BJ (cell line): ENCODE data around the gene TGFBI. TPM values are rescaled to one million over a fixed set of nuclear protein-coding genes. Genes with fewer than 3 reads are reported as not detected.

Experiments
- CTCF ChIA-PET: fragments of 350-600 bp; formaldehyde crosslinking; extraction: SDS; loops from one replicate; lab custom pipeline; 2021; ENCODE audit warnings: antibody characterized with exemption, inconsistent platforms; lab: Yijun Ruan, JAX
- POLR2A ChIA-PET: fragments of 300-600 bp; sonication (Branson Sonifier 250); formaldehyde crosslinking; extraction: SDS; loops from one replicate; lab custom pipeline; 2021; ENCODE audit warnings: antibody characterized with exemption; lab: Charles Lee
- DNase-seq: peaks from one replicate; pipeline ENCODE4 v3.0.0-alpha.2; 2011; ENCODE audit warnings: low read depth
- H3K27me3 ChIP-seq: 2 replicates; pipeline ENCODE4 v1.6.0; 2011; ENCODE audit warnings: low read length; ENCODE audit not compliant: control insufficient read depth, insufficient read depth
- H3K36me3 ChIP-seq: 2 replicates; pipeline ENCODE4 v1.5.1; 2011; ENCODE audit warnings: low read length; ENCODE audit not compliant: control insufficient read depth, insufficient read depth
- H3K4me3 ChIP-seq: 2 replicates; pipeline ENCODE4 v1.5.1; 2011; ENCODE audit warnings: low read depth, mild to moderate bottlenecking, control low read depth, low read length
- CTCF ChIP-seq: IDR thresholded peaks from 2 replicates; pipeline ENCODE4 v1.5.1; 2011; ENCODE audit warnings: low read depth, mild to moderate bottlenecking, control low read depth, inconsistent platforms, low read length, moderate library complexity; ENCODE audit not compliant: insufficient read depth
- polyA plus RNA-seq: library from polyadenylated mRNA; depleted of rRNA; stranded (reverse); fragments of >200 nt; gene quantifications from 2 replicates; pipeline ENCODE4 v1.2.3, GENCODE V29; 2011

The TGFBI gene
- polyA plus RNA-seq, 1 experiment, result 1,228 TPM

- H3K27me3 ChIP-seq, result no peaks in the 10 kb centered on the region
- CTCF ChIA-PET, result interaction anchor here (0.7 to 2.1 kb wide), 4 partner anchors 22 to 121 kb away, joined by 4 to 7 read pairs (median 4); no protein-coding TSS in a partner anchor
These were observed 24.8 kb downstream of the TGFBI start for GRCh38 chr5:136053336-136054141.

GRCh38 chr5:136054142-136055019 is 25.6 kb downstream of the TGFBI start:
- POLR2A ChIA-PET, result interaction anchor here (0.6 to 0.8 kb wide), 2 partner anchors 17 to 60 kb away, joined by 3 read pairs; no protein-coding TSS in a partner anchor

More at GRCh38 chr5:136053336-136054141, 24.8 kb downstream of the TGFBI start:
- no peak for TF ChIP-seq CTCF
- POLR2A ChIA-PET, result interaction anchor here (0.6 to 0.8 kb wide), 2 partner anchors 16 to 60 kb away, joined by 3 read pairs; no protein-coding TSS in a partner anchor
- peak; percentile 84 for DNase-seq
- Histone ChIP-seq H3K36me3 (peaks cover 22% of the 10 kb centered on the region), H3K4me3 (no peak overlapping the region)

GRCh38 chr5:136055612-136056309 is 27.0 kb downstream of the TGFBI start:
- ChIA-PET POLR2A (interaction anchor here (0.6 kb wide), 1 partner anchor 24 kb away, joined by 4 read pairs; no protein-coding TSS in a partner anchor), CTCF (interaction anchor here (0.9 to 2.6 kb wide), 4 partner anchors 10 to 110 kb away, joined by 3 to 24 read pairs (median 4); no protein-coding TSS in a partner anchor)
- no peak for DNase-seq
- TF ChIP-seq CTCF, result no peak
- H3K36me3 ChIP-seq, result peaks cover 19% of the 10 kb centered on the region
- H3K27me3 ChIP-seq, result no peaks in the 10 kb centered on the region
- H3K4me3 ChIP-seq, result no peak overlapping the region

More at GRCh38 chr5:136054142-136055019, 25.6 kb downstream of the TGFBI start:
- Histone ChIP-seq H3K36me3 (peaks cover 17% of the 10 kb centered on the region), H3K4me3 (no peak overlapping the region), H3K27me3 (no peaks in the 10 kb centered on the region)
- no peak for DNase-seq
- CTCF ChIA-PET, result interaction anchor here (0.7 to 2.1 kb wide), 8 partner anchors 10 to 120 kb away, joined by 3 to 7 read pairs (median 4); no protein-coding TSS in a partner anchor
- no peak for TF ChIP-seq CTCF

- no peak for DNase-seq
- Histone ChIP-seq H3K36me3 (peaks cover 24% of the 10 kb centered on the region), H3K4me3 (no peak overlapping the region), H3K27me3 (no peaks in the 10 kb centered on the region)
- ChIA-PET CTCF (interaction anchor here (1.4 to 3.1 kb wide), 6 partner anchors 19 to 111 kb away, joined by 3 to 24 read pairs (median 7); no protein-coding TSS in a partner anchor), POLR2A (no interaction called here)
- TF ChIP-seq CTCF, result no peak
These were observed 27.5 kb downstream of the TGFBI start for GRCh38 chr5:136056336-136056735.
